Measurements from ENCODE around the gene SLC17A1.
"Not testable (repeated sequence)": the region's sequence is repeated elsewhere in the genome, so short reads cannot be mapped to it uniquely, and the experiment has no call there.

Gene SLC17A1

GRCh38 chr6:25757936-25758642 is 73.8 kb downstream of the SLC17A1 start:
- DNase-seq (ENCODE audit: low read depth in 2 of 3, low spot score in 2 of 3) = no peak

- no peak for DNase-seq (ENCODE audit: low read depth in 2 of 3, low spot score in 2 of 3)
Observed at GRCh38 chr6:25756382-25757363, 75.2 kb downstream of the SLC17A1 start.

- DNase-seq (ENCODE audit: low read depth in 2 of 3, low spot score in 2 of 3) = no peak
Observed at GRCh38 chr6:25755483-25755882, 76.4 kb downstream of the SLC17A1 start.

GRCh38 chr6:25754535-25754934 is 77.3 kb downstream of the SLC17A1 start, which contains the start of gene SLC17A4:
Gene SLC17A4, plus strand, starts transcription at chr6:25754742. Its CDS starts 7,221 bp downstream, at chr6:25761963.
- no peak for DNase-seq (ENCODE audit: low read depth in 2 of 3, low spot score in 2 of 3)

- no peak for DNase-seq (ENCODE audit: low read depth in 2 of 3, low spot score in 2 of 3)
Observed at GRCh38 chr6:25753079-25753478, 78.8 kb downstream of the SLC17A1 start.

GRCh38 chr6:25750906-25751305 is 80.9 kb downstream of the SLC17A1 start:
- DNase-seq (ENCODE audit: low read depth in 2 of 3, low spot score in 2 of 3) = no peak

- no peak for DNase-seq (ENCODE audit: low read depth in 2 of 3, low spot score in 2 of 3)
Observed at GRCh38 chr6:25749837-25750236, 82.0 kb downstream of the SLC17A1 start.

GRCh38 chr6:25748601-25749517 is 83.0 kb downstream of the SLC17A1 start:
- DNase-seq (ENCODE audit: low read depth in 2 of 3, low spot score in 2 of 3) = not testable (repeated sequence)

- DNase-seq (ENCODE audit: low read depth in 2 of 3, low spot score in 2 of 3) = no peak
Observed at GRCh38 chr6:25748049-25748448, 83.8 kb downstream of the SLC17A1 start.

- DNase-seq (ENCODE audit: low read depth in 2 of 3, low spot score in 2 of 3) = no peak
Observed at GRCh38 chr6:25747477-25747876, 84.4 kb downstream of the SLC17A1 start.

- DNase-seq (ENCODE audit: low read depth in 2 of 3, low spot score in 2 of 3) = no peak
Observed at GRCh38 chr6:25746968-25747367, 84.9 kb downstream of the SLC17A1 start.

- no peak for DNase-seq (ENCODE audit: low read depth in 2 of 3, low spot score in 2 of 3)
Observed at GRCh38 chr6:25745836-25746235, 86.0 kb downstream of the SLC17A1 start.

GRCh38 chr6:25743868-25744267 is 88.0 kb downstream of the SLC17A1 start:
- DNase-seq (ENCODE audit: low read depth in 2 of 3, low spot score in 2 of 3) = no peak

GRCh38 chr6:25735261-25735660 is 96.6 kb downstream of the SLC17A1 start:
- DNase-seq (ENCODE audit: low read depth in 2 of 3, low spot score in 2 of 3) = no peak

Measured in activated CD8-positive, alpha-beta memory T cell treated with anti-CD3 and anti-CD28 coated beads for 48 hours (primary cell).